K562 (cell line): Measurements from ENCODE around the gene SRPK2. TPM values are rescaled to one million over a fixed set of nuclear protein-coding genes. Genes with fewer than 3 reads are reported as not detected.
A peak's percentile ranks its signal among the peaks of the same experiment; 100 is the strongest.

ENCODE experiments used
- HES1 ChIP-seq: fragments of 450-650 bp; IDR thresholded peaks from 2 replicates; pipeline ENCODE4 v1.6.1; 2016; ENCODE audit warnings: low read depth, mild to moderate bottlenecking, moderate library complexity
- KLF13 ChIP-seq: fragments of 450-650 bp; IDR thresholded peaks from 2 replicates; pipeline ENCODE4 v1.6.1; 2016; ENCODE audit warnings: missing genetic modification characterization, low read depth, mild to moderate bottlenecking, missing compliant biosample characterization, moderate library complexity, borderline replicate concordance
- RAD21 ChIP-seq, 2 experiments: fragments of 250-450 bp in 1 of 2; fragments of 450-650 bp in 1 of 2; sonication (Bioruptor Pico) in 1 of 2; formaldehyde crosslinking in 1 of 2; IDR thresholded peaks in 1 of 2; conservative IDR thresholded peaks in 1 of 2; 2 replicates each; pipeline versions ENCODE4 v1.4.0 to v1.8.0; 2020 to 2022; ENCODE audit warnings: mild to moderate bottlenecking in 2 of 2, moderate library complexity in 1 of 2
- RBM25 ChIP-seq: fragments of 200-400 bp; formaldehyde crosslinking; IDR thresholded peaks from 2 replicates; pipeline ENCODE4 v1.6.1; 2018; ENCODE audit warnings: low read length, low read depth, moderate library complexity; ENCODE audit not compliant: severe bottlenecking
- VEZF1 ChIP-seq: fragments of 200-800 bp; sonication (Bioruptor generic); IDR thresholded peaks from 2 replicates; pipeline ENCODE4 v1.6.1; 2017; ENCODE audit warnings: missing genetic modification characterization, missing compliant biosample characterization
- polyA plus RNA-seq, 8 experiments: library from polyadenylated mRNA; depleted of rRNA in 4 of 8; stranded (reverse) in 5 of 8; unstranded in 3 of 8; fragments of >200 nt; fragmentation: Nextera tagmentation in 2 of 8; fragmentation: Illumina TruSeq in 1 of 8; extraction: Ambion mirVana in 2 of 8; extraction: Trizol in 1 of 8; gene quantifications; 2 replicates each; pipeline versions ENCODE4 v1.2.1 to v1.2.3, GENCODE V29; 2011 to 2014; ENCODE audit warnings: inconsistent platforms in 1 of 8, missing spikeins in 1 of 8
- total RNA-seq, 7 experiments: library from RNA; depleted of rRNA in 6 of 7; stranded (reverse); fragments of >200 nt in 6 of 7; fragmentation: Illumina TruSeq in 2 of 7; extraction: Trizol in 2 of 7; gene quantifications; 2 replicates each; pipeline versions ENCODE4 v1.2.1 to v1.2.3, GENCODE V29; 2011 to 2021; ENCODE audit warnings: low replicate concordance in 1 of 7
- TF ChIP-seq, protein P1 (sequence below), 2 experiments: fragments of 450-650 bp in 1 of 2; sonication (generic) in 1 of 2; formaldehyde crosslinking in 1 of 2; IDR thresholded peaks; 2 replicates each; pipeline versions ENCODE4 v1.7.1 to v1.9.0; 2016 to 2022; ENCODE audit warnings: inconsistent platforms in 1 of 2, mild to moderate bottlenecking in 1 of 2, missing genetic modification reagents in 1 of 2

Gene SRPK2
- total and polyA plus RNA-seq, 9 of the 15 experiments (the other 6 are each of a cell fraction or from before 2014, with no cell fraction given) = 21.5 to 44.7 (median 33.3) TPM

GRCh38 chr7:105309235-105310169, 79.2 kb downstream of the SRPK2 start (continued):
- TF ChIP-seq RAD21 (CRISPR knock-in tag; conservative IDR thresholded peaks at IDR 0.05 in 1 of 2, IDR thresholded peaks at IDR 0.05 in 1 of 2) = peak in 1 of 2 experiments; percentile 36; a peak in 3 of 4 replicates
- no peak for TF ChIP-seq RBM25
- TF ChIP-seq, protein P1, sequence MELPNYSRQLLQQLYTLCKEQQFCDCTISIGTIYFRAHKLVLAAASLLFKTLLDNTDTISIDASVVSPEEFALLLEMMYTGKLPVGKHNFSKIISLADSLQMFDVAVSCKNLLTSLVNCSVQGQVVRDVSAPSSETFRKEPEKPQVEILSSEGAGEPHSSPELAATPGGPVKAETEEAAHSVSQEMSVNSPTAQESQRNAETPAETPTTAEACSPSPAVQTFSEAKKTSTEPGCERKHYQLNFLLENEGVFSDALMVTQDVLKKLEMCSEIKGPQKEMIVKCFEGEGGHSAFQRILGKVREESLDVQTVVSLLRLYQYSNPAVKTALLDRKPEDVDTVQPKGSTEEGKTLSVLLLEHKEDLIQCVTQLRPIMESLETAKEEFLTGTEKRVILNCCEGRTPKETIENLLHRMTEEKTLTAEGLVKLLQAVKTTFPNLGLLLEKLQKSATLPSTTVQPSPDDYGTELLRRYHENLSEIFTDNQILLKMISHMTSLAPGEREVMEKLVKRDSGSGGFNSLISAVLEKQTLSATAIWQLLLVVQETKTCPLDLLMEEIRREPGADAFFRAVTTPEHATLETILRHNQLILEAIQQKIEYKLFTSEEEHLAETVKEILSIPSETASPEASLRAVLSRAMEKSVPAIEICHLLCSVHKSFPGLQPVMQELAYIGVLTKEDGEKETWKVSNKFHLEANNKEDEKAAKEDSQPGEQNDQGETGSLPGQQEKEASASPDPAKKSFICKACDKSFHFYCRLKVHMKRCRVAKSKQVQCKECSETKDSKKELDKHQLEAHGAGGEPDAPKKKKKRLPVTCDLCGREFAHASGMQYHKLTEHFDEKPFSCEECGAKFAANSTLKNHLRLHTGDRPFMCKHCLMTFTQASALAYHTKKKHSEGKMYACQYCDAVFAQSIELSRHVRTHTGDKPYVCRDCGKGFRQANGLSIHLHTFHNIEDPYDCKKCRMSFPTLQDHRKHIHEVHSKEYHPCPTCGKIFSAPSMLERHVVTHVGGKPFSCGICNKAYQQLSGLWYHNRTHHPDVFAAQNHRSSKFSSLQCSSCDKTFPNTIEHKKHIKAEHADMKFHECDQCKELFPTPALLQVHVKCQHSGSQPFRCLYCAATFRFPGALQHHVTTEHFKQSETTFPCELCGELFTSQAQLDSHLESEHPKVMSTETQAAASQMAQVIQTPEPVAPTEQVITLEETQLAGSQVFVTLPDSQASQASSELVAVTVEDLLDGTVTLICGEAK (IDR thresholded peaks at IDR 0.05) = no peak
- TF ChIP-seq, protein P1 (CRISPR knock-in tag; IDR thresholded peaks at IDR 0.05) = no peak
- TF ChIP-seq KLF13 (tag) = no peak
- TF ChIP-seq HES1 = no peak
- TF ChIP-seq VEZF1 (CRISPR knock-in tag) = peak; percentile 9; the same call in 1 of the 2 replicates
